GM19463 (cell line): ENCODE measurements around the gene PEX6.

ENCODE experiments used
- ATAC-seq: cut with Tn5 transposase; IDR thresholded peaks from one replicate; pipeline ENCODE4 v1.9.1; 2021; ENCODE audit warnings: mild to moderate bottlenecking, moderate library complexity; ENCODE audit not compliant: unreplicated experiment

PEX6 gene

GRCh38 chr6:42978839-42979522 is at the start of gene PEX6:
Gene PEX6 (minus strand): TSS chr6:42979181. CDS start chr6:42979150, 31 bp downstream.
- peak; percentile 98 for ATAC-seq

GRCh38 chr6:43026365-43026764 is 47.4 kb upstream of the PEX6 start:
- ATAC-seq, result no peak

GRCh38 chr6:43024436-43024835 is 45.5 kb upstream of the PEX6 start:
- ATAC-seq, result no peak

GRCh38 chr6:43021270-43022047 is 42.5 kb upstream of the PEX6 start, which contains the start of gene RRP36:
Gene RRP36 (plus strand): TSS chr6:43021623. CDS start chr6:43021655, 32 bp downstream.
- peak; percentile 91 for ATAC-seq

GRCh38 chr6:43020847-43021246 is 41.9 kb upstream of the PEX6 start:
- no peak for ATAC-seq

GRCh38 chr6:43020052-43020705 is 41.2 kb upstream of the PEX6 start:
- ATAC-seq, result no peak

- no peak for ATAC-seq
These were observed 40.2 kb upstream of the PEX6 start for GRCh38 chr6:43019152-43019551.

GRCh38 chr6:43016943-43017334 is 38.0 kb upstream of the PEX6 start:
- no peak for ATAC-seq

- no peak for ATAC-seq
These were observed 37.4 kb upstream of the PEX6 start for GRCh38 chr6:43016176-43016942.

GRCh38 chr6:43014434-43014909 is 35.5 kb upstream of the PEX6 start:
- no peak for ATAC-seq

- peak; percentile 86 for ATAC-seq
These were observed 35.0 kb upstream of the PEX6 start, which contains the start of the genes KLHDC3 and MEA1 for GRCh38 chr6:43013843-43014433. Gene KLHDC3 (plus strand): TSS chr6:43014249. CDS start chr6:43017193, 2,944 bp downstream. Gene MEA1 (minus strand): TSS chr6:43013946. CDS start chr6:43013813, 133 bp downstream.

GRCh38 chr6:43013097-43013842 is 34.3 kb upstream of the PEX6 start:
- no peak for ATAC-seq

- no peak for ATAC-seq
These were observed 33.4 kb upstream of the PEX6 start for GRCh38 chr6:43012364-43012763.

GRCh38 chr6:43011207-43011606 is 32.2 kb upstream of the PEX6 start:
- no peak for ATAC-seq

GRCh38 chr6:43009124-43009523 is 30.1 kb upstream of the PEX6 start:
- no peak for ATAC-seq

- no peak for ATAC-seq
These were observed 28.1 kb upstream of the PEX6 start for GRCh38 chr6:43007126-43007525.

- no peak for ATAC-seq
These were observed 27.3 kb upstream of the PEX6 start for GRCh38 chr6:43006251-43006650.

GRCh38 chr6:43005844-43006243 is 26.9 kb upstream of the PEX6 start:
- no peak for ATAC-seq

- no peak for ATAC-seq
These were observed 22.9 kb upstream of the PEX6 start for GRCh38 chr6:43001843-43002242.
